Neural cell (in vitro differentiated cells): ENCODE data around the gene EBF3. TPM values are rescaled to one million over a fixed set of nuclear protein-coding genes. Genes with fewer than 3 reads are reported as not detected.

Experiments used
- H2AFZ ChIP-seq: fragments of 200-600, 300-800 bp; sonication (generic), shearing (Covaris generic); 2 replicates; pipeline ENCODE4 v1.6.0; 2014; ENCODE audit warnings: low read depth, mild to moderate bottlenecking, antibody characterized with exemption, low read length, moderate library complexity
- H3F3A ChIP-seq: fragments of 200-600 bp; shearing (Covaris generic); 2 replicates; pipeline ENCODE4 v1.6.1; 2016; ENCODE audit warnings: mild to moderate bottlenecking, moderate library complexity, mixed read lengths, antibody characterized with exemption, low read length; ENCODE audit not compliant: insufficient read depth, poor library complexity, severe bottlenecking
- H3K27ac ChIP-seq: fragments of 200-600, 300-800 bp; sonication (generic), shearing (Covaris generic); 2 replicates; pipeline ENCODE4 v1.5.1; 2014; ENCODE audit warnings: mild to moderate bottlenecking, low read length, moderate library complexity
- H3K27me3 ChIP-seq: fragments of 300-800, 200-600 bp; sonication (generic), shearing (Covaris generic); 2 replicates; pipeline ENCODE4 v1.6.0; 2014; ENCODE audit warnings: mild to moderate bottlenecking, low read depth, low read length, moderate library complexity; ENCODE audit not compliant: insufficient read depth
- H3K36me3 ChIP-seq: fragments of 300-800, 200-600 bp; sonication (generic), shearing (Covaris generic); 2 replicates; pipeline ENCODE4 v1.5.1; 2014; ENCODE audit warnings: mild to moderate bottlenecking, antibody characterized with exemption, low read length, moderate library complexity; ENCODE audit not compliant: insufficient read depth
- H3K4me2 ChIP-seq: fragments of 300-800, 200-600 bp; sonication (generic), shearing (Covaris generic); 2 replicates; pipeline ENCODE4 v1.6.0; 2014; ENCODE audit warnings: mild to moderate bottlenecking, low read length
- H3K4me3 ChIP-seq: fragments of 300-800, 200-600 bp; sonication (generic), shearing (Covaris generic); 2 replicates; pipeline ENCODE4 v1.5.1; 2014; ENCODE audit warnings: mild to moderate bottlenecking, low read length, moderate library complexity
- H3K79me2 ChIP-seq: fragments of 200-600 bp; shearing (Covaris generic); replicated peaks from 2 replicates; pipeline ENCODE4 v1.6.0; 2014; ENCODE audit warnings: mild to moderate bottlenecking, low read length, moderate library complexity; ENCODE audit not compliant: insufficient read depth
- H3K9ac ChIP-seq: fragments of 300-800, 200-600 bp; sonication (generic), shearing (Covaris generic); 2 replicates; pipeline ENCODE4 v1.6.1; 2016; ENCODE audit warnings: mild to moderate bottlenecking, low read length, mixed read lengths
- H3K9me2 ChIP-seq: fragments of 200-600 bp; shearing (Covaris generic); 2 replicates; pipeline ENCODE4 v1.6.1; 2016; ENCODE audit warnings: mild to moderate bottlenecking, low read length, mixed read lengths; ENCODE audit not compliant: insufficient read depth
- H3K9me3 ChIP-seq: fragments of 200-600, 300-800 bp; sonication (generic), shearing (Covaris generic); 2 replicates; pipeline ENCODE4 v1.6.1; 2016; ENCODE audit warnings: mild to moderate bottlenecking, mixed run types, low read length, moderate library complexity, mixed read lengths
- H4K20me1 ChIP-seq: fragments of 200-600 bp; shearing (Covaris generic); 2 replicates; pipeline ENCODE4 v1.6.1; 2016; ENCODE audit warnings: mild to moderate bottlenecking, mixed run types; ENCODE audit not compliant: insufficient read depth
- EP300 ChIP-seq: fragments of 450-650 bp; conservative IDR thresholded peaks from 2 replicates; pipeline ENCODE4 v1.6.1; 2014; ENCODE audit warnings: antibody characterized with exemption, mild to moderate bottlenecking, moderate library complexity; ENCODE audit not compliant: poor library complexity, severe bottlenecking
- EZH2 ChIP-seq: fragments of 200-600, 300-800 bp; shearing (Covaris generic), sonication (generic); IDR thresholded peaks from 2 replicates; pipeline ENCODE4 v1.6.1; 2014; ENCODE audit warnings: antibody characterized with exemption, low read length, borderline replicate concordance, mild to moderate bottlenecking; ENCODE audit not compliant: insufficient read depth, poor library complexity, severe bottlenecking
- MXI1 ChIP-seq: fragments of 450-650 bp; conservative IDR thresholded peaks from 2 replicates; pipeline ENCODE4 v1.6.1; 2014; ENCODE audit warnings: antibody characterized with exemption, mild to moderate bottlenecking; ENCODE audit not compliant: poor library complexity, severe bottlenecking
- POLR2AphosphoS5 ChIP-seq: IDR thresholded peaks from 2 replicates; pipeline ENCODE4 v1.6.1; 2012
- RAD21 ChIP-seq: fragments of 450-650 bp; conservative IDR thresholded peaks from 2 replicates; pipeline ENCODE4 v1.6.1; 2014; ENCODE audit warnings: antibody characterized with exemption, mild to moderate bottlenecking, moderate library complexity
- SMC3 ChIP-seq: fragments of 450-650 bp; conservative IDR thresholded peaks from 2 replicates; pipeline ENCODE4 v1.6.1; 2014; ENCODE audit warnings: antibody characterized with exemption, mild to moderate bottlenecking, moderate library complexity; ENCODE audit not compliant: poor library complexity
- TAF1 ChIP-seq: IDR thresholded peaks from 2 replicates; pipeline ENCODE4 v1.6.1; 2012; ENCODE audit warnings: low read depth
- polyA plus RNA-seq: library from polyadenylated mRNA; depleted of rRNA; stranded (reverse); fragments of >200 nt; gene quantifications from 2 replicates; pipeline ENCODE4 v1.2.3, GENCODE V29; 2014
- TF ChIP-seq, protein P1 (sequence below): fragments of 450-650 bp; IDR thresholded peaks from 2 replicates; pipeline ENCODE4 v1.5.1; 2014; ENCODE audit warnings: antibody characterized with exemption, mild to moderate bottlenecking, moderate library complexity; ENCODE audit not compliant: poor library complexity, severe bottlenecking
- TF ChIP-seq, protein P2 (sequence below): IDR thresholded peaks from 2 replicates; pipeline ENCODE4 v1.6.1; 2012; ENCODE audit warnings: borderline replicate concordance

Gene EBF3
- polyA plus RNA-seq, 1 donor from 2014 or later = 0.38 TPM

DNA sequence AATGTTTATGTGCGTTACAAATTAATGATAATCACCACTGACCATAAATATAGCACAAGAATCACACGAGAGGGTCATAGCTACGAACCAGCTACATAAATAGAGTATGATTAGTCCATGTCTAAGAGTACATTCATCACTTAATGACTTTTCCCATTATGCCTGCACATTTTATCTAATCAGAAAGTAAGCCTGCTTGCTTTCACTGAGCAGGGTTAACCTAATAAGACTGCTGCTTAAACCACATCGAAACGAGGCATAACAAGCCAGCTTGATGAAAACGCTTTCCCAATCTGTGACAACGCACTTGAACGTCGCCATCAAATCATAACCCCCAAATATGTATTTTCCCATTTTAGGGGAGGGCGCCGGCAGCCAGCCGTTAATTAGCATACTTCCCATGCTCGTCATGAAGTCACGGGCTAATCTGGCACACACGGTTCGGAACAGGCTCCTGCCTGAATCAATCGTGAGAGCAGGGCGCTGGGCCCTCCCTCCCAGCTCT lies 71.5 kb downstream of the EBF3 start:
- no peaks in the 10 kb centered on the region for H3K79me2 ChIP-seq
- no peak overlapping the region for H2AFZ ChIP-seq
- no peaks in the 10 kb centered on the region for H3K27me3 ChIP-seq
- no peaks in the 10 kb centered on the region for H3K9me3 ChIP-seq
- no peaks in the 10 kb centered on the region for H3K36me3 ChIP-seq
- no peak overlapping the region for H3K27ac ChIP-seq
- no peak overlapping the region for H3K9ac ChIP-seq
- no peaks in the 10 kb centered on the region for H3F3A ChIP-seq
- H3K4me3 ChIP-seq = no peak overlapping the region
- no peaks in the 10 kb centered on the region for H4K20me1 ChIP-seq
- no peak overlapping the region for H3K4me2 ChIP-seq
- TF ChIP-seq EP300 (no peak), SMC3 (no peak), POLR2AphosphoS5 (no peak), TAF1 (no peak), EZH2 (no peak), MXI1 (no peak), RAD21 (no peak)
- TF ChIP-seq, protein P1, sequence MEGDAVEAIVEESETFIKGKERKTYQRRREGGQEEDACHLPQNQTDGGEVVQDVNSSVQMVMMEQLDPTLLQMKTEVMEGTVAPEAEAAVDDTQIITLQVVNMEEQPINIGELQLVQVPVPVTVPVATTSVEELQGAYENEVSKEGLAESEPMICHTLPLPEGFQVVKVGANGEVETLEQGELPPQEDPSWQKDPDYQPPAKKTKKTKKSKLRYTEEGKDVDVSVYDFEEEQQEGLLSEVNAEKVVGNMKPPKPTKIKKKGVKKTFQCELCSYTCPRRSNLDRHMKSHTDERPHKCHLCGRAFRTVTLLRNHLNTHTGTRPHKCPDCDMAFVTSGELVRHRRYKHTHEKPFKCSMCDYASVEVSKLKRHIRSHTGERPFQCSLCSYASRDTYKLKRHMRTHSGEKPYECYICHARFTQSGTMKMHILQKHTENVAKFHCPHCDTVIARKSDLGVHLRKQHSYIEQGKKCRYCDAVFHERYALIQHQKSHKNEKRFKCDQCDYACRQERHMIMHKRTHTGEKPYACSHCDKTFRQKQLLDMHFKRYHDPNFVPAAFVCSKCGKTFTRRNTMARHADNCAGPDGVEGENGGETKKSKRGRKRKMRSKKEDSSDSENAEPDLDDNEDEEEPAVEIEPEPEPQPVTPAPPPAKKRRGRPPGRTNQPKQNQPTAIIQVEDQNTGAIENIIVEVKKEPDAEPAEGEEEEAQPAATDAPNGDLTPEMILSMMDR = no peak
- TF ChIP-seq, protein P2, sequence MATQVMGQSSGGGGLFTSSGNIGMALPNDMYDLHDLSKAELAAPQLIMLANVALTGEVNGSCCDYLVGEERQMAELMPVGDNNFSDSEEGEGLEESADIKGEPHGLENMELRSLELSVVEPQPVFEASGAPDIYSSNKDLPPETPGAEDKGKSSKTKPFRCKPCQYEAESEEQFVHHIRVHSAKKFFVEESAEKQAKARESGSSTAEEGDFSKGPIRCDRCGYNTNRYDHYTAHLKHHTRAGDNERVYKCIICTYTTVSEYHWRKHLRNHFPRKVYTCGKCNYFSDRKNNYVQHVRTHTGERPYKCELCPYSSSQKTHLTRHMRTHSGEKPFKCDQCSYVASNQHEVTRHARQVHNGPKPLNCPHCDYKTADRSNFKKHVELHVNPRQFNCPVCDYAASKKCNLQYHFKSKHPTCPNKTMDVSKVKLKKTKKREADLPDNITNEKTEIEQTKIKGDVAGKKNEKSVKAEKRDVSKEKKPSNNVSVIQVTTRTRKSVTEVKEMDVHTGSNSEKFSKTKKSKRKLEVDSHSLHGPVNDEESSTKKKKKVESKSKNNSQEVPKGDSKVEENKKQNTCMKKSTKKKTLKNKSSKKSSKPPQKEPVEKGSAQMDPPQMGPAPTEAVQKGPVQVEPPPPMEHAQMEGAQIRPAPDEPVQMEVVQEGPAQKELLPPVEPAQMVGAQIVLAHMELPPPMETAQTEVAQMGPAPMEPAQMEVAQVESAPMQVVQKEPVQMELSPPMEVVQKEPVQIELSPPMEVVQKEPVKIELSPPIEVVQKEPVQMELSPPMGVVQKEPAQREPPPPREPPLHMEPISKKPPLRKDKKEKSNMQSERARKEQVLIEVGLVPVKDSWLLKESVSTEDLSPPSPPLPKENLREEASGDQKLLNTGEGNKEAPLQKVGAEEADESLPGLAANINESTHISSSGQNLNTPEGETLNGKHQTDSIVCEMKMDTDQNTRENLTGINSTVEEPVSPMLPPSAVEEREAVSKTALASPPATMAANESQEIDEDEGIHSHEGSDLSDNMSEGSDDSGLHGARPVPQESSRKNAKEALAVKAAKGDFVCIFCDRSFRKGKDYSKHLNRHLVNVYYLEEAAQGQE = no peak
- no peaks in the 10 kb centered on the region for H3K9me2 ChIP-seq

DNA sequence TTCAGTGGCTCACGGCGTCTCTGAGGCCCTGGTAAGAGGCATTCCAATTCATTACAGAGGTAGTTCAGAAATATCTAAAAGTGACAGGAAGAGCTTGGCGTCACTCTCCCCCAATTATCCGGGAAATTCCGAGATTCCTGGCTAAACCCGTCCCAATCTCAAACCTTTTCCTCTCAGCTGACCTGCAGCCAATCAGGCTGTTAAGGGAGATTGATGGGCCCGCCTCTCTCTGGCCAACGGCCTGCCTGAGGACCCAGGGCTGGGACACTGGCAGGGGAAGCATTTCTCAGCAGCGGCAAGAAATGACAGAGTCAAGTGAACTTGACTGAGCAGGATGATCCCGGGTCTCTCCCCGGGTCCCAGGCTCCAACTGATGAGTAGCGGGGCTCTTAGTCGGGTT lies 72.3 kb downstream of the EBF3 start:
- H3K27me3 ChIP-seq = no peaks in the 10 kb centered on the region
- no peaks in the 10 kb centered on the region for H3K79me2 ChIP-seq
- no peaks in the 10 kb centered on the region for H4K20me1 ChIP-seq
- TF ChIP-seq EZH2 = no peak
- TF ChIP-seq RAD21 = no peak
- TF ChIP-seq EP300 = no peak
- TF ChIP-seq MXI1 = no peak
- TF ChIP-seq, protein P2 = no peak
- no peak for TF ChIP-seq POLR2AphosphoS5
- no peak for TF ChIP-seq TAF1
- TF ChIP-seq SMC3 = no peak
- TF ChIP-seq, protein P1 = no peak
- H3F3A ChIP-seq = no peaks in the 10 kb centered on the region
- H3K9me2 ChIP-seq = no peaks in the 10 kb centered on the region
- no peak overlapping the region for H3K4me3 ChIP-seq
- H3K4me2 ChIP-seq = no peak overlapping the region
- H2AFZ ChIP-seq = no peak overlapping the region
- H3K9me3 ChIP-seq = no peaks in the 10 kb centered on the region
- H3K27ac ChIP-seq = no peak overlapping the region
- H3K9ac ChIP-seq = no peak overlapping the region
- no peaks in the 10 kb centered on the region for H3K36me3 ChIP-seq
